AG20443 (cell line): ENCODE results near the gene LMOD3.

ENCODE experiments used
- DNase-seq: peaks from one replicate; pipeline ENCODE4 v3.0.0; 2012; ENCODE audit warnings: low spot score, mixed read lengths

LMOD3 gene

GRCh38 chr3:69058180-69058946 lies 64.0 kb downstream of the LMOD3 start:
- no peak for DNase-seq
